ENCODE measurements around the gene SESTD1.
"Not testable (repeated sequence)": the region's sequence is repeated elsewhere in the genome, so short reads cannot be mapped to it uniquely, and the experiment has no call there.

The SESTD1 gene

DNA sequence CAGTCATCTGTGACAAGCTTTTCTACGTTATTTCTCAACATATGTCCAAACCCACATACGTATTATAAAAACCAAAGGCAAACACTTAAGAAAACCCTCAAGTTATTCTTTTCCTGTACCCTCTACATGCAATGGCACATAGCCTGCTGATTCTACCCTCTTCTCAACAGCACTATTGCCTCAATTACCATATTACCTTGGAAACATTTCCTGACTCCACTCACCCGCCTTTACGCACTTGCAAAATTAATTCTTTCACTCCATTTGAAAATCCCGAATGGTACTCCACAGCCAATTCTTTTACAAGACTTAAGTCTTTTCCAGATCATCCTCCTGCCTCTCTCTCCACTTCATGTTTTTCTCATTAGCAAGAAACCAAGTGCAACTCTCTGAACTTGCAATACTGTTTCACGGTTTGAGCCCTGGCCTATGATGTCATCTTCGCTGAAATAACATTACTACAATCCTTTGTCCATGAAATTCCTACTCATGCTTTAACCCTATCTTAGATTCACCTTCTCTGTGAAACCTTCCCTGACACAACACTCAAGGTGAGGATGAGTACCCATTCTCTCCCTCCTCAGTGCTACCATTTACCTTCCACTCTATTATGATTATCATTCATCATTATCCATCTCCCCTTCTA, 29.0 kb downstream of the SESTD1 start:
- no peak for DNase-seq

DNA sequence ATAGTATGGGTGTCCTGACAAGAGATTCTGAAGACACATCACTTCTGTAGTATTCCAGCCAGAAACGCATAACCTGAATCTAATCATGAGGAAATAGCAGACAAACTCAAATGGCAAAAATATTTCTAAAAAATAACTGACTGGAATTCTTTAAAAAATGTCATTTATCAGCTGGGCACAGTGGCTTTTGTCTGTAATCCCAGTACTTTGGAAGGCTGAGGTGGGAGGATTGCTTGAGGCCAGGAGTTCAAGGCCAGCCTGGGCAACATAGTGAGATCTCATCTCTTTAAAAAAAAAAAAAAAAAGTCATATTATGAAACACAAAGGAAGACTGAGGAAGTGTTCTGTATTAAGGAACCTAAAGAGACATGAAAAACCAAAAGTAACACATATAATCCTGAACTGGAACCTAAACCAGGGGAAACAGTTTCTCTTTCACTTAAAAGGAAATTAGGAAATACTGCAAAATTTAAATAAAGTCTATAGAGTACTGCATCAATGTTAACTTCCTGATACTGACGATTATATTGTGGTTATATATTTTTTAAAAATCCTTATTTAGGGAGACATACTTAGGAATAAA, 29.9 kb downstream of the SESTD1 start:
- DNase-seq: no peak

- DNase-seq: no peak
Measured at GRCh38 chr2:179233626-179234430, 30.8 kb downstream of the SESTD1 start.

GRCh38 chr2:179233083-179233490, 31.5 kb downstream of the SESTD1 start:
- no peak for DNase-seq

DNA sequence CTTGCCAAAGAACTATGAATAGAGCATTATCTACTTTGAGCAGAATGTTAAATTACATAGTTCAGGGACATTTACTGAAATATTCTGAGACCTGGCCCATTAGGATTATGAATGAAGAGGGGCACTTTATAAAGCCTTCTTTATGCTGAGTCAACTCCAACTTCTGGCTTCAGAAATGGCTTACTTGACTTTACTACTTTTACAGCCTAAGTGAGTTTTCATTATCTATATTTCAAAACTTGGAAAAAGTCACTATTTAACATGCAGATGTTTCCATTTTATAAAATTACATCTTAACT, 37.7 kb downstream of the SESTD1 start:
- DNase-seq: no peak

- DNase-seq: no peak
Measured at GRCh38 chr2:179226203-179226960, 38.2 kb downstream of the SESTD1 start.

- no peak for DNase-seq
Measured at GRCh38 chr2:179224361-179224760, 40.3 kb downstream of the SESTD1 start.

DNA sequence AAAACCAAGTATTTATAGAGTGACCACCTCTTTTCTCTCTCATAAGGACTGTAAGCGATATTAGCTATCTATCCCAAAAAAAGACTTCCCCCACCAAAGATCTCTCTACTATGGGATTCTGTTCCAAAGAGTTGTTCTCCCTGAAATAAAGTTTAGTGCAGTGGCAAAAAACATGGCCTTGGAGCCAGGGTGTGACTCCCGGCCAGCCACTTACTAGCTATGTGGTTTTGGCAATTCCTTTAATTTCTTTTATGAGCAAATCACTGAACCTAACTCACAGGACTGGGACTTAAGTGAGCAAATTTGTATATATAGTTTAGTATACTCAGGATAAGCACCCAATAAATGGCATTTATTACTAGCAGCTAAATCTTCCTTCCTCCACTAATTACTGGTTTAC, 42.6 kb downstream of the SESTD1 start:
- no peak for DNase-seq

- DNase-seq: peak; percentile 34
Measured at GRCh38 chr2:179218848-179219594, 45.6 kb downstream of the SESTD1 start.

DNA sequence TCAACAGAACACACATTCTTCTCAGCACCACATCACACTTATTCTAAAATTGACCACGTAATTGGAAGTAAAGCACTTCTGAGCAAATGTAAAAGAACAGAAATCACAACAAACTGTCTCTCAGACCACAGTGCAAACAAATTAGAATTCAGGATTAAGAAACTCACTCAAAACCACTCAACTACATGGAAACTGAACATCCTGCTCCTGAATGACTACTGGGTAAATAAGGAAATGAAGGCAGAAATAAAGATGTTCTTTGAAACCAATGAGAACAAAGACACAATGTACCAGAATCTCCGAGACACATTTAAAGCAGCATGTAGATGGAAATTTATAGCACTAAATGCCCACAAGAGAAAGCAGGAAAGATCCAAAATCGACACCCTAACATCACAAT, 50.0 kb downstream of the SESTD1 start:
- not testable (repeated sequence) for DNase-seq

- DNase-seq: no peak
Measured at GRCh38 chr2:179211355-179211754, 53.3 kb downstream of the SESTD1 start.

GRCh38 chr2:179208277-179208676, 56.4 kb downstream of the SESTD1 start:
- not testable (repeated sequence) for DNase-seq

GRCh38 chr2:179207047-179207446, 57.6 kb downstream of the SESTD1 start:
- no peak for DNase-seq

- DNase-seq: no peak
Measured at GRCh38 chr2:179201869-179202268, 62.8 kb downstream of the SESTD1 start.

DNA sequence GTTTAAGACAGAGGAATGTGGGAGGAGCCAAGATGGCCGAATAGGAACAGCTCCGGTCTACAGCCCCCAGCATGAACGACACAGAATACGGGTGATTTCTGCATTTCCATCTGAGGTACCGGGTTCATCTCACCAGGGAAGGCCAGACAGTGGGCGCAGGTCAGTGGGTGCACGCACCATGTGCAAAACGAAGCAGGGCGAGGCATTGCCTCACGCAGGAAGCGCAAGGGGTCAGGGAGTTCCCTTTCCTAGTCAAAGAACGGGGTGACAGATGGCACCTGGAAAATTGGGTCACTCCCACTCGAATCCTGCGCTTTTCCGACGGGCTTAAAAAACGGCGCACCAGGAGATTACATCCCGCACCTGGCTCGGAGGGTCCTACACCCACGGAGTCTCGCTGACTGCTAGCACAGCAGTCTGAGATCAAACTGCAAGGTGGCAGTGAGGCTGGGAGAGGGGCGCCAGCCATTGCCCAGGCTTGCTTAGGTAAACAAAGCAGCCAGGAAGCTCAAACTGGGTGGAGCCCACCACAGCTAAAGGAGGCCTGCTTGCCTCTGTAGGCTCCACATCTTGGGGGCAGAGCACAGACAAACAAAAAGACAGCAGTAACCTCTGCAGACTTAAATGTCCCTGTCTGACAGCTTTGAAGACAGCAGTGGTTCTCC, 68.6 kb downstream of the SESTD1 start:
- not testable (repeated sequence) for DNase-seq

DNA sequence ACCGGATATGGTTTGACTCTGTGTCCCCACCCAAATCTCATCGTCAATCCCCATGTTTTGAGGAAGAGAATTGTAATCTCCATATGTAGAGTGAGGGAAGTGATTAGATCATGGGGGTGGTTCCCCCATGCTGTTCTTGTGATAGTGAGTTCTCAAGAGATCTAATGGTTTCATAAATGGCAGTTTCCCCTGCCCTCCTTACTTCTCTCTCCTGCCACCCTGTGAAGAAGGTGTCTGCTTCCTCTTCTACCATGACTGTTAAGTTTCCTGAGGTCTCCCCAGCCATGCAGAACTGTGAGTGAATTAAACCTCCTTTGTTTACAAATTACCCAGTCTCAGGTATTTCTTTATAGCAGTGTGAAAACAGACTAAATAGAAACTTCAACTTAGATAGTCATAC, 69.5 kb downstream of the SESTD1 start:
- no peak for DNase-seq

DNA sequence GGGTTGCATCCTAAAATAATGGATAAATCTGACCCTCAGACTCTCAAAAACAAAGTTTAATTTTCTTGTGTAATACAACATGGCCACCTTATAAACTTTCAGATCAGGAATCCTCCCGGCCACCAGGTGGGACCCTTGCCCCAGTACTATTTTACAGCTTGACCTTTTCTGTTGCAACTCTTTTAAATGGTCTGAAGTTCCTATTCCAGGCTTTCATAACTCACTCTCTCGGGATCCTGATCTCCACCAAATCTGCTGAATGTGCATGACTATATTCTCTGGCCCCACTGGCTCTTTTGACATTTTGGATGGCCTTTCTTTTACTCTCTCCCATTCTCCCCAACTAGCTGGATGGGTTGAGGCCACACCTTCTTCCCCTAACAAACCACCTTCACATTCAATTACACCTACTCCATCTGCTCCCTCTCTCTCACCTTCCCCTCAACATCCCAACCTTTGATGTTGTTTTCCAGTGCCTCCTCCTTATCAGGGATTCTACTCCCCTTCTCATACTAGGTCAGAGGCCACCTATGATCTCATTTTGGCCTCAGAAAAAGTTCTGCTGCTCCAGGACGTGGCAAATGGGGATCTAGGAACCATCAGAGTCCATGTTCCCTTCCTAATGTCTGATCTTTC, 70.8 kb downstream of the SESTD1 start:
- no peak for DNase-seq

GRCh38 chr2:179191110-179191509, 73.5 kb downstream of the SESTD1 start:
- DNase-seq: no peak

GRCh38 chr2:179186126-179186525, 78.5 kb downstream of the SESTD1 start:
- no peak for DNase-seq

DNA sequence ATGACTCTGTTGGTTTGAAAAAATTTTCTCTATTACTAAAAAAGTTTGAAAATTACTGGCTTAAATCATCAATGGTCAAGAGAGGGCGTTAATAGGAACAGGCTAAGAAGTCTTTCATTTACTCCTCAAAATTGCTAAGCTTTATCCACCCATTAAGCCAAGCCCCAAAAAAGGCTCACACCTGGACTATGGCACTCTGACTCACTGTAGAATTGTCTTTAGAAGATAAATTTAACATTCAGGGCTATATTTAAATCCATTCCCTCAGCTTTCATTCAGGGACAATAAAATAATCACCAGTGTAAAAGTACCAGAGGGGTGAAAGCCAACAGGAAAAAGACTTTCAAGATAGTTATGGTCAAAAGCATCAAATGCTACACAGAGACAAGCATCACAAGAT, 80.0 kb downstream of the SESTD1 start:
- no peak for DNase-seq

DNA sequence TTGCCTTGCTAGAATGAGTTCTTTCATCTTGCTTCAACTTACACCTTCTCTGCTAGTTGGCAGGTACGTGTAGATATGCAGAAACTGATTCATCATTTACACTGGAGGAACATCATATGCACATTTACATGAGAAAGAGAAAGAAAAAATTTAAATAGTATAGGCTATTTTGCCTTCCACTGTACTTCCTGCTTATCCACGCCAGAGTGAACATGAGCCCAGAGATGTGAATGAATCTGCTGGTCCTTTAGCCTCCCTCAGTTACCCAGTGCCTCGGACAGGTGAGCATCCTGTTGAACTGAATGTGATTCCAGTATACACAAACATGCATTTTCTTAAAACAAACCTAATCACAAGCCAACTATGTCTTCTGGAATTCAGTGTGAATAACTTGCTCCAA, 83.6 kb downstream of the SESTD1 start:
- DNase-seq: no peak

GRCh38 chr2:179180242-179180641, 84.4 kb downstream of the SESTD1 start:
- no peak for DNase-seq
